Loucy (cell line): ENCODE data around the gene MSX1.

Experiments
- EZH2phosphoT487 ChIP-seq: fragments of 200-600 bp; IDR thresholded peaks from 2 replicates; pipeline ENCODE4 v1.6.1; 2018; ENCODE audit warnings: antibody characterized with exemption, mild to moderate bottlenecking, moderate library complexity, borderline replicate concordance
- TF ChIP-seq, protein P1 (sequence below): fragments of 200-600 bp; sonication (generic); conservative IDR thresholded peaks from 2 replicates; pipeline ENCODE4 v1.5.1; 2014; ENCODE audit warnings: mild to moderate bottlenecking, antibody characterized with exemption, low read length

DNA sequence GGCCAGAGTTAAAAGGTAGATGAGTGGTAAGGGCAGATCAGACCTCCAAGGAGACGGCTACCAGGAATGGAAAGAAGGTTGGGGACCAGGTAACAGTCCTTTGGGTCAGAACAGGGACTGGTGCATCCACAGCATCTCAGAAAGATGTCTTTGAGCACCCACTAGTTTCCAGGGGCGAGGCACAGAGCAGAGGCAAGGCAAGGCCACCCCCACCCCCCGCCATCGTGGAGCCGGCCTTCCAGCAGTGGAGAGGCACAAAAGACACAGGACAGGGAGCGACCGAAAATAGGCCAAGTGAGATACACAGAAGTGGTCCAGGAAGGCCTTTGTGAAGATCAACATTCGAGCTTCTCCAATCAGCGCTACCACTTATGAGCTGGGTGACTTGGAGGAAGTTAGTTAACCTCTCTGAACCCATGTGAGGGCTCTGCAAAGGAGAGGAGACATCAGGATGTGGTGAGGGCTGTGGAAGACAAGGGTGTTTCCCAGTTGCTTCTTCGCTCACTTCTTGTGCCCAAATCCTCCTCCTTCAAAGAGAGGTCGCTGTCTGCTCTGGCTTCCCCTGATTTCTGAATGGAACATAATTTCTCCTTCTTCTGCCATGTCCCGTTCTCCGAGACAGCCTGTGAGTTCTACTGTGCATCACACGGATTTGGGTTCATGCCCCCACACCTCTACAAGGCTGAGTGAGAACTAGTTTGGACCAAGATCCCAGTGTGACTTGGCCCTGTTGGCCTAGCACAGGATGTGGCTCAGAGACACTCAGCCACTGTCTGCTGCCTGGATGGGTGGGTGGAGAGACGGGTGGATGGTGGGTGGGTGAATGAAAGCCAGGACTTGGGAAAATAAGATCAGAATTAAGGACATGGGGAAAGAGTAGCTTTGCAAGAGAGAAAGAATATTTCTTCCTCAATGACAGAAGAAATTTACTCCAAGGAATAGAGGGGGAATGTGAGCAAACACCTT, 16.7 kb upstream of the MSX1 start:
- TF ChIP-seq, protein P1, sequence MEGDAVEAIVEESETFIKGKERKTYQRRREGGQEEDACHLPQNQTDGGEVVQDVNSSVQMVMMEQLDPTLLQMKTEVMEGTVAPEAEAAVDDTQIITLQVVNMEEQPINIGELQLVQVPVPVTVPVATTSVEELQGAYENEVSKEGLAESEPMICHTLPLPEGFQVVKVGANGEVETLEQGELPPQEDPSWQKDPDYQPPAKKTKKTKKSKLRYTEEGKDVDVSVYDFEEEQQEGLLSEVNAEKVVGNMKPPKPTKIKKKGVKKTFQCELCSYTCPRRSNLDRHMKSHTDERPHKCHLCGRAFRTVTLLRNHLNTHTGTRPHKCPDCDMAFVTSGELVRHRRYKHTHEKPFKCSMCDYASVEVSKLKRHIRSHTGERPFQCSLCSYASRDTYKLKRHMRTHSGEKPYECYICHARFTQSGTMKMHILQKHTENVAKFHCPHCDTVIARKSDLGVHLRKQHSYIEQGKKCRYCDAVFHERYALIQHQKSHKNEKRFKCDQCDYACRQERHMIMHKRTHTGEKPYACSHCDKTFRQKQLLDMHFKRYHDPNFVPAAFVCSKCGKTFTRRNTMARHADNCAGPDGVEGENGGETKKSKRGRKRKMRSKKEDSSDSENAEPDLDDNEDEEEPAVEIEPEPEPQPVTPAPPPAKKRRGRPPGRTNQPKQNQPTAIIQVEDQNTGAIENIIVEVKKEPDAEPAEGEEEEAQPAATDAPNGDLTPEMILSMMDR = no peak
- TF ChIP-seq EZH2phosphoT487 = no peak
